ENCODE data around the gene CD8B. TPM values are rescaled to one million over a fixed set of nuclear protein-coding genes. Genes with fewer than 3 reads are reported as not detected.
"Not testable (repeated sequence)": the region's sequence is repeated elsewhere in the genome, so short reads cannot be mapped to it uniquely, and the experiment has no call there.

Gene CD8B
- total RNA-seq, 1 experiment from 2014 or later, result not detected

GRCh38 chr2:86868895-86869468, 7.3 kb upstream of the CD8B start:
- H3K9me3 ChIP-seq (ENCODE audit: low read length); DNase-seq; H3K4me3 ChIP-seq (ENCODE audit: low read length): not testable (repeated sequence)

GRCh38 chr2:86862380-86862703, 656 bp upstream of the CD8B start:
- H3K4me2 ChIP-seq (ENCODE audit: low read depth, low read length, poor library complexity, severe bottlenecking); H3K27ac ChIP-seq (ENCODE audit: low read length); H3K9me3 ChIP-seq (ENCODE audit: low read length); H3K4me3 ChIP-seq (ENCODE audit: low read length); H4K20me1 ChIP-seq (ENCODE audit: insufficient read depth, low read depth, low read length); H3K9me2 ChIP-seq (replicated peaks; ENCODE audit: insufficient read depth, low read length); DNase-seq; H3K4me1 ChIP-seq (ENCODE audit: low read length); H3K9ac ChIP-seq (ENCODE audit: low read length); H2AFZ ChIP-seq (ENCODE audit: low read length); H3K36me3 ChIP-seq (ENCODE audit: insufficient read depth, low read length); H3K27me3 ChIP-seq (ENCODE audit: low read length); H3K79me2 ChIP-seq (ENCODE audit: low read length): not testable (repeated sequence)

More at GRCh38 chr2:86868895-86869468, 7.3 kb upstream of the CD8B start:
- H3K4me2 ChIP-seq (ENCODE audit: low read depth, low read length, poor library complexity, severe bottlenecking); H3K27ac ChIP-seq (ENCODE audit: low read length); H3K36me3 ChIP-seq (ENCODE audit: insufficient read depth, low read length); H3K27me3 ChIP-seq (ENCODE audit: low read length); H3K79me2 ChIP-seq (ENCODE audit: low read length); H3K4me1 ChIP-seq (ENCODE audit: low read length); H2AFZ ChIP-seq (ENCODE audit: low read length); H3K9me2 ChIP-seq (replicated peaks; ENCODE audit: insufficient read depth, low read length); H3K9ac ChIP-seq (ENCODE audit: low read length); H4K20me1 ChIP-seq (ENCODE audit: insufficient read depth, low read depth, low read length): not testable (repeated sequence)

- not testable (repeated sequence) for H3K4me3 ChIP-seq (ENCODE audit: low read length); H2AFZ ChIP-seq (ENCODE audit: low read length); H3K27ac ChIP-seq (ENCODE audit: low read length)
Observed at GRCh38 chr2:86861175-86861574, 511 bp downstream of the CD8B start.

GRCh38 chr2:86860573-86860972, 1.1 kb downstream of the CD8B start:
- H3K27ac ChIP-seq (ENCODE audit: low read length); H3K4me2 ChIP-seq (ENCODE audit: low read depth, low read length, poor library complexity, severe bottlenecking); DNase-seq; H3K4me1 ChIP-seq (ENCODE audit: low read length); H3K9me3 ChIP-seq (ENCODE audit: low read length); H3K9me2 ChIP-seq (replicated peaks; ENCODE audit: insufficient read depth, low read length); H3K4me3 ChIP-seq (ENCODE audit: low read length); H3K36me3 ChIP-seq (ENCODE audit: insufficient read depth, low read length); H3K79me2 ChIP-seq (ENCODE audit: low read length); H3K9ac ChIP-seq (ENCODE audit: low read length); H4K20me1 ChIP-seq (ENCODE audit: insufficient read depth, low read depth, low read length); H3K27me3 ChIP-seq (ENCODE audit: low read length); H2AFZ ChIP-seq (ENCODE audit: low read length): not testable (repeated sequence)

More at GRCh38 chr2:86861175-86861574, 511 bp downstream of the CD8B start:
- not testable (repeated sequence) for H3K4me1 ChIP-seq (ENCODE audit: low read length); H3K9me2 ChIP-seq (replicated peaks; ENCODE audit: insufficient read depth, low read length); H3K79me2 ChIP-seq (ENCODE audit: low read length); H4K20me1 ChIP-seq (ENCODE audit: insufficient read depth, low read depth, low read length); H3K9ac ChIP-seq (ENCODE audit: low read length); H3K27me3 ChIP-seq (ENCODE audit: low read length); H3K36me3 ChIP-seq (ENCODE audit: insufficient read depth, low read length); DNase-seq; H3K9me3 ChIP-seq (ENCODE audit: low read length); H3K4me2 ChIP-seq (ENCODE audit: low read depth, low read length, poor library complexity, severe bottlenecking)

GRCh38 chr2:86857688-86858087, 4.0 kb downstream of the CD8B start:
- H3K36me3 ChIP-seq (ENCODE audit: insufficient read depth, low read length); H3K4me3 ChIP-seq (ENCODE audit: low read length); H3K9me2 ChIP-seq (replicated peaks; ENCODE audit: insufficient read depth, low read length); H3K9ac ChIP-seq (ENCODE audit: low read length); H3K27me3 ChIP-seq (ENCODE audit: low read length); H4K20me1 ChIP-seq (ENCODE audit: insufficient read depth, low read depth, low read length); H3K4me1 ChIP-seq (ENCODE audit: low read length); H3K9me3 ChIP-seq (ENCODE audit: low read length); H3K4me2 ChIP-seq (ENCODE audit: low read depth, low read length, poor library complexity, severe bottlenecking); DNase-seq; H2AFZ ChIP-seq (ENCODE audit: low read length); H3K79me2 ChIP-seq (ENCODE audit: low read length); H3K27ac ChIP-seq (ENCODE audit: low read length): not testable (repeated sequence)

- not testable (repeated sequence) for DNase-seq; H3K9me3 ChIP-seq (ENCODE audit: low read length); H3K36me3 ChIP-seq (ENCODE audit: insufficient read depth, low read length); H3K4me1 ChIP-seq (ENCODE audit: low read length); H3K27ac ChIP-seq (ENCODE audit: low read length); H3K4me3 ChIP-seq (ENCODE audit: low read length); H3K4me2 ChIP-seq (ENCODE audit: low read depth, low read length, poor library complexity, severe bottlenecking); H3K27me3 ChIP-seq (ENCODE audit: low read length); H3K79me2 ChIP-seq (ENCODE audit: low read length); H2AFZ ChIP-seq (ENCODE audit: low read length); H3K9me2 ChIP-seq (replicated peaks; ENCODE audit: insufficient read depth, low read length); H3K9ac ChIP-seq (ENCODE audit: low read length); H4K20me1 ChIP-seq (ENCODE audit: insufficient read depth, low read depth, low read length)
Observed at GRCh38 chr2:86856498-86856897, 5.2 kb downstream of the CD8B start.

- not testable (repeated sequence) for H3K9me3 ChIP-seq (ENCODE audit: low read length); H3K9me2 ChIP-seq (replicated peaks; ENCODE audit: insufficient read depth, low read length); H3K4me1 ChIP-seq (ENCODE audit: low read length); H3K27me3 ChIP-seq (ENCODE audit: low read length); H3K4me3 ChIP-seq (ENCODE audit: low read length); H3K36me3 ChIP-seq (ENCODE audit: insufficient read depth, low read length); H3K27ac ChIP-seq (ENCODE audit: low read length); H3K79me2 ChIP-seq (ENCODE audit: low read length); H3K4me2 ChIP-seq (ENCODE audit: low read depth, low read length, poor library complexity, severe bottlenecking); H4K20me1 ChIP-seq (ENCODE audit: insufficient read depth, low read depth, low read length); H3K9ac ChIP-seq (ENCODE audit: low read length); H2AFZ ChIP-seq (ENCODE audit: low read length); DNase-seq
Observed at GRCh38 chr2:86855981-86856380, 5.7 kb downstream of the CD8B start.

GRCh38 chr2:86851581-86851980, 10.1 kb downstream of the CD8B start:
- H4K20me1 ChIP-seq (ENCODE audit: insufficient read depth, low read depth, low read length); H3K36me3 ChIP-seq (ENCODE audit: insufficient read depth, low read length); H3K4me3 ChIP-seq (ENCODE audit: low read length); DNase-seq; H3K27ac ChIP-seq (ENCODE audit: low read length); H3K27me3 ChIP-seq (ENCODE audit: low read length); H3K4me2 ChIP-seq (ENCODE audit: low read depth, low read length, poor library complexity, severe bottlenecking); H3K9me3 ChIP-seq (ENCODE audit: low read length); H3K4me1 ChIP-seq (ENCODE audit: low read length); H3K9ac ChIP-seq (ENCODE audit: low read length); H3K9me2 ChIP-seq (replicated peaks; ENCODE audit: insufficient read depth, low read length); H2AFZ ChIP-seq (ENCODE audit: low read length); H3K79me2 ChIP-seq (ENCODE audit: low read length): not testable (repeated sequence)

- H3K79me2 ChIP-seq (ENCODE audit: low read length); H3K36me3 ChIP-seq (ENCODE audit: insufficient read depth, low read length); H3K9me2 ChIP-seq (replicated peaks; ENCODE audit: insufficient read depth, low read length); H2AFZ ChIP-seq (ENCODE audit: low read length); H3K27me3 ChIP-seq (ENCODE audit: low read length); H3K27ac ChIP-seq (ENCODE audit: low read length); DNase-seq; H3K4me1 ChIP-seq (ENCODE audit: low read length); H3K4me3 ChIP-seq (ENCODE audit: low read length); H3K9ac ChIP-seq (ENCODE audit: low read length); H3K9me3 ChIP-seq (ENCODE audit: low read length); H4K20me1 ChIP-seq (ENCODE audit: insufficient read depth, low read depth, low read length); H3K4me2 ChIP-seq (ENCODE audit: low read depth, low read length, poor library complexity, severe bottlenecking): not testable (repeated sequence)
Observed at GRCh38 chr2:86842607-86843234, 19.0 kb downstream of the CD8B start.

Measured in Karpas-422 (cell line).